ENCODE results near the gene FASTKD2. TPM values are rescaled to one million over a fixed set of nuclear protein-coding genes. Genes with fewer than 3 reads are reported as not detected.

Gene FASTKD2
- total and polyA plus RNA-seq, 2 of the 4 experiments (the other 2 are of a cell fraction): 17.6 to 50.4 TPM

GRCh38 chr2:206838690-206839089, 73.3 kb downstream of the FASTKD2 start:
- dilution Hi-C loops (cut with HindIII; ENCODE audit: low sequenced_read_pairs, unreplicated experiment): no loop called here
- no CpG with 5 or more reads among the region's 3 CpGs for WGBS, 2 experiments (ENCODE audit: extremely low coverage in 2 of 2, insufficient read length in 1 of 2)
- in situ Hi-C loops (cut with MboI; ENCODE audit: low sequenced_read_pairs): no loop called here

More at GRCh38 chr2:206838690-206839089, 73.3 kb downstream of the FASTKD2 start:
- no peak overlapping the region for H3K27ac ChIP-seq (ENCODE audit: insufficient read depth, low read length)
- no peak overlapping the region for H2AK9ac ChIP-seq (replicated peaks; ENCODE audit: low read depth, low read length, poor library complexity)
- H4K20me1 ChIP-seq (ENCODE audit: insufficient read depth, low read length): no peaks in the 10 kb centered on the region
- H2BK5ac ChIP-seq (ENCODE audit: low read depth, low read length, poor library complexity, severe bottlenecking): no peak overlapping the region
- ChIA-PET POLR2A (ENCODE audit: unreplicated experiment) (no interaction called here), CTCF (interaction anchor here (0.6 kb wide), 1 partner anchor 887 kb away, joined by 3 read pairs; no protein-coding TSS in a partner anchor)
- no peak overlapping the region for H3K4me2 ChIP-seq (ENCODE audit: low read depth, low read length)
- H2BK120ac ChIP-seq (ENCODE audit: low read depth, low read length): no peak overlapping the region
- no peak overlapping the region for H4K91ac ChIP-seq (ENCODE audit: insufficient read depth, low read depth, low read length)
- H3K4ac ChIP-seq (ENCODE audit: low read depth, low read length): no peak overlapping the region
- H3K9ac ChIP-seq (ENCODE audit: low read depth, low read length): no peak overlapping the region
- TF ChIP-seq NFE2L2 (IDR thresholded peaks at IDR 0.05; ENCODE audit: low read depth, low read length): no peak
- TF ChIP-seq CEBPB (IDR thresholded peaks at IDR 0.05; ENCODE audit: low read depth, low read length): no peak
- no peak for TF ChIP-seq SMC3 (IDR thresholded peaks at IDR 0.05; ENCODE audit: low read depth, low read length)
- no peak for TF ChIP-seq POLR2A (IDR thresholded peaks at IDR 0.05; ENCODE audit: low read depth, low read length)
- no peak for DNase-seq
- no peaks in the 10 kb centered on the region for H3K9me1 ChIP-seq (ENCODE audit: insufficient read depth, low read length)
- no peaks in the 10 kb centered on the region for H3K27me3 ChIP-seq (ENCODE audit: control insufficient read depth, insufficient read depth, low read length)
- H2BK20ac ChIP-seq (ENCODE audit: low read depth, low read length): no peak overlapping the region
- H3K9me3 ChIP-seq (ENCODE audit: control insufficient read depth, insufficient read depth, low read length): no peaks in the 10 kb centered on the region
- H3K18ac ChIP-seq (ENCODE audit: low read depth, low read length): no peak overlapping the region
- H2AFZ ChIP-seq (replicated peaks; ENCODE audit: low read length, poor library complexity): no peak overlapping the region
- no peaks in the 10 kb centered on the region for H3K4me1 ChIP-seq (ENCODE audit: control insufficient read depth, insufficient read depth, low read length)
- H2BK15ac ChIP-seq (ENCODE audit: low read depth, low read length): no peak overlapping the region
- H4K5ac ChIP-seq (ENCODE audit: low read depth, low read length): no peak overlapping the region
- H3K23ac ChIP-seq (ENCODE audit: low read depth, low read length): no peak overlapping the region
- no peak overlapping the region for H3K4me3 ChIP-seq (ENCODE audit: insufficient read depth, low read depth, low read length)
- no peak overlapping the region for H3K56ac ChIP-seq (ENCODE audit: extremely low read depth, insufficient read depth, low read length)
- no peaks in the 10 kb centered on the region for H3K36me3 ChIP-seq (ENCODE audit: control insufficient read depth, insufficient read depth, low read length)
- intact Hi-C loops (cut with micrococcal nuclease): no loop called here
- BruUV-seq (replicated peaks): no TSS peak
- H3K79me1 ChIP-seq (ENCODE audit: low read depth in 1 of 2, low read length in 2 of 2): no peaks in the 10 kb centered on the region
- no peak overlapping the region for H4K8ac ChIP-seq (ENCODE audit: low read depth in 2 of 2, low read length in 2 of 2)
- ATAC-seq (ENCODE audit: low read depth): no peak
- no peak overlapping the region for H3K14ac ChIP-seq (replicated peaks; ENCODE audit: low read depth, low read length)
- H2AK5ac ChIP-seq (ENCODE audit: low read depth, low read length): no peak overlapping the region
